OCI-LY1 (cell line): ENCODE results near the gene CNTNAP2.

Source experiments
- EZH2 ChIP-seq: fragments of 200-600 bp; sonication (generic), shearing (Covaris generic); IDR thresholded peaks from 2 replicates; pipeline ENCODE4 v1.8.0; 2017; ENCODE audit warnings: borderline replicate concordance, mixed run types, mild to moderate bottlenecking, antibody characterized with exemption, low read length, moderate library complexity, mixed read lengths
- TF ChIP-seq, protein P1 (sequence below): fragments of 200-600 bp; sonication (generic), shearing (Covaris generic); IDR thresholded peaks from 2 replicates; pipeline ENCODE4 v1.5.1; 2017; ENCODE audit warnings: mild to moderate bottlenecking, antibody characterized with exemption, low read length, moderate library complexity, mixed read lengths

DNA sequence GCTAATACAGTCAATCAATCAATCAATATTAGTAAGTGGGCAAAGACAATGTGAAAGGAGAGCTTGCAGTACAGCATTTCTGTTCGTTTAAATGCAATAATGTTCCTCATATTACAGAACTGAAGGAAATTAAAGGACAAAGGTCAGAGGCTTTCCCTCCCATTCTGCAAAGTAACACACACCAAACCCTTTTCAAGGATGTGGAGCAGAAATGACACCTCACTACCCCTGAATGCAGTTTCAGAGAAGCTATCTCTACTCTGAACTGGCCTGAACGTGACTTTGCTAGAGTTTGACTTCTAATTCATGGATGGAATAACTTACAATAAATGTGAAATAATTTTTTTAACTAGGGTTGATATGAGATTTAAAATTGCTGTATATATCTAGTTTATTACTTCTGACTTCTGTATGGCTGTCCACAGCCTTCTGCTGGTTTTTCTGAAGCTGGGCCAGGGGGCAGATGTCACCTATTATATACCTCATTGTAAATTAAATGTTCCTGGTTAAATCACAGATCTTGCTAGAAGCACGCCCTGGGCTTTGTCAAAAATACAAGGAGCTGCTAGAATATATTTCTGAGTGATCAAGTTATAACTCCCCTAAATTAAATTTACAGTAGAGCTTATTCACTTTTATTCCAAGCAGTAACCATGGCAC lies 2317.1 kb downstream of the CNTNAP2 start:
- no peak for TF ChIP-seq EZH2
- TF ChIP-seq, protein P1, sequence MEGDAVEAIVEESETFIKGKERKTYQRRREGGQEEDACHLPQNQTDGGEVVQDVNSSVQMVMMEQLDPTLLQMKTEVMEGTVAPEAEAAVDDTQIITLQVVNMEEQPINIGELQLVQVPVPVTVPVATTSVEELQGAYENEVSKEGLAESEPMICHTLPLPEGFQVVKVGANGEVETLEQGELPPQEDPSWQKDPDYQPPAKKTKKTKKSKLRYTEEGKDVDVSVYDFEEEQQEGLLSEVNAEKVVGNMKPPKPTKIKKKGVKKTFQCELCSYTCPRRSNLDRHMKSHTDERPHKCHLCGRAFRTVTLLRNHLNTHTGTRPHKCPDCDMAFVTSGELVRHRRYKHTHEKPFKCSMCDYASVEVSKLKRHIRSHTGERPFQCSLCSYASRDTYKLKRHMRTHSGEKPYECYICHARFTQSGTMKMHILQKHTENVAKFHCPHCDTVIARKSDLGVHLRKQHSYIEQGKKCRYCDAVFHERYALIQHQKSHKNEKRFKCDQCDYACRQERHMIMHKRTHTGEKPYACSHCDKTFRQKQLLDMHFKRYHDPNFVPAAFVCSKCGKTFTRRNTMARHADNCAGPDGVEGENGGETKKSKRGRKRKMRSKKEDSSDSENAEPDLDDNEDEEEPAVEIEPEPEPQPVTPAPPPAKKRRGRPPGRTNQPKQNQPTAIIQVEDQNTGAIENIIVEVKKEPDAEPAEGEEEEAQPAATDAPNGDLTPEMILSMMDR = no peak
